Fibroblast of lung (primary cell): ENCODE results near the gene IFIT1.

ENCODE experiments used
- CTCF ChIP-seq, 2 donors: IDR thresholded peaks in 1 of 2; conservative IDR thresholded peaks in 1 of 2; 1 replicate in 1 of 2; 2 replicates in 1 of 2; pipeline ENCODE4 v1.5.1; 2011 to 2012; ENCODE audit warnings: low read length in 2 of 2, control low read depth in 1 of 2, inconsistent platforms in 1 of 2, low read depth in 1 of 2, mild to moderate bottlenecking in 1 of 2
- EZH2 ChIP-seq: IDR thresholded peaks from 2 replicates; pipeline ENCODE4 v1.5.1; 2012; ENCODE audit warnings: low read length, control low read depth, mild to moderate bottlenecking; ENCODE audit errors: missing control alignments

- TF ChIP-seq CTCF (conservative IDR thresholded peaks at IDR 0.05 in 1 of 2, IDR thresholded peaks at IDR 0.05 in 1 of 2; ENCODE audit: low read depth in 1 of 2, low read length in 2 of 2) (no peak), EZH2 (no peak)
Observed at GRCh38 chr10:89364531-89364930, 27.9 kb upstream of the IFIT1 start.
